Body of pancreas (tissue), 4 donors: ENCODE results near the gene PRMT7. TPM values are rescaled to one million over a fixed set of nuclear protein-coding genes. Genes with fewer than 3 reads are reported as not detected.

Experiments
- ATAC-seq: fragments of 150-250 bp; one replicate; pipeline ENCODE4 v1.9.1; 2016
- DNase-seq, 4 donors: peaks; one replicate each; pipeline ENCODE4 v3.0.0-alpha.2; 2019
- H3K27ac ChIP-seq, 4 donors: fragments of 200-600 bp; sonication (generic); 1 replicate in 3 of 4; 2 replicates in 1 of 4; pipeline versions ENCODE4 v1.5.1 to v1.6.1; 2016 to 2019; ENCODE audit warnings: mild to moderate bottlenecking in 1 of 4, mixed read lengths in 1 of 4, moderate library complexity in 1 of 4
- H3K27me3 ChIP-seq, 2 donors: fragments of 200-600 bp; sonication (generic); one replicate each; pipeline ENCODE4 v1.6.0; 2016; ENCODE audit warnings: mild to moderate bottlenecking in 1 of 2
- H3K36me3 ChIP-seq, 2 donors: fragments of 200-600 bp; sonication (generic); replicated peaks in 1 of 2; 2 replicates each; pipeline ENCODE4 v1.5.1; 2016; ENCODE audit warnings: low read depth in 2 of 2; ENCODE audit not compliant: insufficient read depth in 1 of 2
- H3K4me1 ChIP-seq: fragments of 200-600 bp; sonication (generic); one replicate; pipeline ENCODE4 v1.6.0; 2016
- H3K4me3 ChIP-seq, 2 donors: fragments of 200-600 bp; sonication (generic); 1 replicate in 1 of 2; 2 replicates in 1 of 2; pipeline ENCODE4 v1.5.1; 2016 to 2019
- H3K9me3 ChIP-seq, 3 donors: fragments of 200-600 bp; sonication (generic); 1 replicate in 2 of 3; 2 replicates in 1 of 3; pipeline ENCODE4 v1.5.1; 2016
- CTCF ChIP-seq, 7 experiments: fragments of 450-650 bp in 4 of 7; fragments of 200-600 bp in 3 of 7; sonication (generic) in 3 of 7; IDR thresholded peaks; one replicate each; pipeline ENCODE4 v1.5.1; 2016 to 2019; ENCODE audit warnings: antibody characterized with exemption in 7 of 7
- POLR2A ChIP-seq, 3 donors: fragments of 450-650 bp; IDR thresholded peaks; one replicate each; pipeline ENCODE4 v1.6.1; 2016; ENCODE audit warnings: antibody characterized with exemption in 3 of 3, mild to moderate bottlenecking in 2 of 3
- WGBS, 2 donors: methylation state at CpG; one replicate each; pipeline ENCODE4 v1.1.5; 2017; 5-methylcytosine and 5-hydroxymethylcytosine counted together
- intact Hi-C: fragments of 100-400 bp; cut with DNase I; formaldehyde crosslinking; loops from one replicate; pipeline ENCODE4 v1.15.1; 2023
- total RNA-seq, 2 donors: library from RNA; depleted of rRNA; stranded (reverse); fragments of >200 nt; gene quantifications; one replicate each; pipeline ENCODE4 v1.1.0, GENCODE V29; 2016

Gene PRMT7
- total RNA-seq, 2 donors from 2014 or later = 27.4 to 35.8 TPM

DNA sequence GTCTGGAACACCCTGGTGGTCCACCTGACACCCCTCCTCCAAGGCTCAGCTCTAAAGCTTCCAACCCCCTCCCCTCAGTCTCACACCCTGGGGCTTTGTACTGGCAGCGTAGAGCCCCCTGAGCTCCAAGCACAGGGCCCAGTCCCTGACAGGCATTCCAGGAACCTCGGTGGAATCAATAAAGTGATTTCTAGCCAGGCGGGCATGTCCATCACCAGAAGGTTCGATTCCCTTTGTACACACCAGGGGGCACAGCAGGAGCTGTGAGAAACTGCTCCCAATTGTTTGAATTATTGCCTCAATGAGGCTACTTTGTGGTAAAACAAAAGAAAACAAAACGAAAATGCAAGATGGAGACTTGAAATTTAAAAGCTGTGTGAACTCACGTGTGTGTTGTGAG, 85.7 kb downstream of the PRMT7 start:
- H3K27ac ChIP-seq = no peak overlapping the region
- no peaks in the 10 kb centered on the region for H3K27me3 ChIP-seq
- WGBS, 2 donors = 11 to 12% methylated on average over 6 of the region's 6 CpGs
- H3K4me3 ChIP-seq = no peak overlapping the region
- TF ChIP-seq POLR2A (IDR thresholded peaks at IDR 0.05) (no peak), CTCF (IDR thresholded peaks at IDR 0.05) (peak; percentile 68 to 96 (median 90))
- intact Hi-C loops = loop anchor here (5.0 kb wide), 1 partner anchor 111 kb away; no protein-coding TSS in a partner anchor
- ATAC-seq (peak; percentile 94), DNase-seq (peak; percentile 80 to 84 (median 83))
- peaks cover 24% of the 10 kb centered on the region for H3K4me1 ChIP-seq
- H3K36me3 ChIP-seq = no peaks in the 10 kb centered on the region
- H3K9me3 ChIP-seq = no peaks in the 10 kb centered on the region

- Histone ChIP-seq H3K9me3 (no peaks in the 10 kb centered on the region), H3K4me3 (no peak overlapping the region), H3K27ac (no peak overlapping the region), H3K27me3 (no peaks in the 10 kb centered on the region), H3K4me1 (peaks cover 24% of the 10 kb centered on the region), H3K36me3 (no peaks in the 10 kb centered on the region)
- ATAC-seq (no peak), DNase-seq (no peak)
- intact Hi-C loops = loop anchor here (5.0 kb wide), 1 partner anchor 110 kb away; no protein-coding TSS in a partner anchor
- WGBS, 2 donors = 72 to 75% methylated on average over 6 of the region's 6 CpGs
- TF ChIP-seq CTCF (IDR thresholded peaks at IDR 0.05) (no peak), POLR2A (IDR thresholded peaks at IDR 0.05) (no peak)
Observed at GRCh38 chr16:68397710-68398201, 86.9 kb downstream of the PRMT7 start.

- no peak overlapping the region for H3K4me3 ChIP-seq
- H3K27me3 ChIP-seq = no peaks in the 10 kb centered on the region
- H3K9me3 ChIP-seq = no peaks in the 10 kb centered on the region
- H3K36me3 ChIP-seq = no peaks in the 10 kb centered on the region
- DNase-seq = no peak
- ATAC-seq = no peak
- intact Hi-C loops = loop anchor here (5.0 kb wide), 1 partner anchor 108 kb away; no protein-coding TSS in a partner anchor
- no peak overlapping the region for H3K27ac ChIP-seq
- 91% methylated on average over 3 of the region's 3 CpGs; no CpG with 5 or more reads in 1 of the 2 donors for WGBS, 2 donors
- TF ChIP-seq POLR2A (IDR thresholded peaks at IDR 0.05) = no peak
- no peak for TF ChIP-seq CTCF (IDR thresholded peaks at IDR 0.05)
- H3K4me1 ChIP-seq = peaks cover 24% of the 10 kb centered on the region
Observed at GRCh38 chr16:68399456-68399855, 88.6 kb downstream of the PRMT7 start.

DNA sequence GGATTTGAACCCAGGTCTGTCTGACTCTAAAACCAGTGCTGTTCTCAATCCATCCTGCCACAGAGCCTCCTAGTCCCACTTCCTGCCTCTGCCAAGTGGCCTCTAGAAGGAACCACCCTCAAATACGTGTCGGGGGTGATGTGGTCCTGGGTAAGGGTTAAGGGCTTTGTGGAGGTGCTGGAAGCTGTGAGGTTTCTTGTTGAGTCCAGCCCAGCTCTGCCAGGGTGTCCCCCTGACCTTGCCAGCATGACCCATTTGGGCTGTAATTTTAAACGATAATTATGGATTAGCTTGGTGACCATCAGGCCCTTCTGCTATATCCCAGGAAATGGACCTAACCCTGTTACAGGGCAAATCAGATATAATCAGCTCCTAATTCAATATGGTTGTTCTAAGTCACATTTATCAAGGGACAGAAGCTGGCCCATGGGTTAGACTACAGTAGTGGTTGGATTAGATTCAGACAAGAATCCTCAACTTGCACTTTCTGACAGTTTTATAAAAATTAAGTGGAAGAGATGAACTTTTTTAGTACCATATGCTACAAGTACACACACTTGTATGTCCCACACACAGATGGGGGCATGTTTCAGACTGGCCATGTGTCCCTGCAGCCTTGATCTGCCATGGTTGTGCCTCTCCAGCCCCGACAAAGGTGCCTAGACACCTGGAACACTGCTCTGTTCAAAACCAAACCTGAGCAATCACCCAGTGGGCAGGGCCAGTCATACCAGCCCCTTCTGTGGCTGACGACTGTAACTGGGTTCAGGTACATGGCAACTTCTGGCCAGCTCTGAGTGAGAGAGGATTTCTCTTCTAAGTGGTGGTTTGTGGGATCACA, 89.5 kb downstream of the PRMT7 start:
- 81 to 83% methylated on average over 5 of the region's 5 CpGs for WGBS, 2 donors

More for the DNA sequence above, 89.5 kb downstream of the PRMT7 start:
- ATAC-seq (no peak), DNase-seq (no peak)
- Histone ChIP-seq H3K27ac (no peak overlapping the region), H3K36me3 (no peaks in the 10 kb centered on the region), H3K4me3 (no peak overlapping the region), H3K9me3 (no peaks in the 10 kb centered on the region), H3K4me1 (peaks cover 24% of the 10 kb centered on the region), H3K27me3 (no peaks in the 10 kb centered on the region)
- intact Hi-C loops = no loop called here
- no peak for TF ChIP-seq CTCF (IDR thresholded peaks at IDR 0.05)
- no peak for TF ChIP-seq POLR2A (IDR thresholded peaks at IDR 0.05)
